HEK293 (cell line): Measurements from ENCODE around the gene LAMC2.

Source experiments
- GLI2 ChIP-seq: fragments of 450-650 bp; formaldehyde crosslinking; IDR thresholded peaks from 2 replicates; pipeline ENCODE4; 2017; ENCODE audit warnings: missing biosample characterization, missing genetic modification characterization, low read depth, borderline replicate concordance
- HOXD13 ChIP-seq: sonication (generic); formaldehyde crosslinking; IDR thresholded peaks from 2 replicates; pipeline ENCODE4 v1.8.0; 2022; ENCODE audit warnings: missing genetic modification reagents, borderline replicate concordance
- KLF16 ChIP-seq: fragments of 450-650 bp; formaldehyde crosslinking; IDR thresholded peaks from 2 replicates; pipeline ENCODE4 v1.5.1; 2017; ENCODE audit warnings: missing biosample characterization, missing genetic modification characterization
- PRDM1 ChIP-seq: fragments of 450-650 bp; formaldehyde crosslinking; IDR thresholded peaks from 2 replicates; pipeline ENCODE4; 2016; ENCODE audit warnings: missing biosample characterization, missing genetic modification characterization
- SCRT2 ChIP-seq: fragments of 450-650 bp; formaldehyde crosslinking; IDR thresholded peaks from 2 replicates; pipeline ENCODE4 v1.5.1; 2016; ENCODE audit warnings: missing biosample characterization, missing genetic modification characterization
- YY2 ChIP-seq: fragments of 450-650 bp; formaldehyde crosslinking; IDR thresholded peaks from 2 replicates; pipeline ENCODE4 v1.5.1; 2016; ENCODE audit warnings: missing biosample characterization, missing genetic modification characterization
- ZBTB21 ChIP-seq: fragments of 450-650 bp; formaldehyde crosslinking; IDR thresholded peaks from 2 replicates; pipeline ENCODE4 v1.5.1; 2017; ENCODE audit warnings: missing biosample characterization, missing genetic modification characterization
- ZFP69B ChIP-seq: fragments of 450-650 bp; formaldehyde crosslinking; IDR thresholded peaks from 2 replicates; pipeline ENCODE4 v1.5.1; 2016; ENCODE audit warnings: missing biosample characterization, missing genetic modification characterization
- ZNF140 ChIP-seq: fragments of 450-650 bp; formaldehyde crosslinking; IDR thresholded peaks from 2 replicates; pipeline ENCODE4 v1.5.1; 2016; ENCODE audit warnings: missing biosample characterization, missing genetic modification characterization
- ZNF146 ChIP-seq: fragments of 450-650 bp; formaldehyde crosslinking; IDR thresholded peaks from 2 replicates; pipeline ENCODE4 v1.5.1; 2016; ENCODE audit warnings: missing biosample characterization, missing genetic modification characterization
- ZNF202 ChIP-seq: fragments of 450-650 bp; formaldehyde crosslinking; IDR thresholded peaks from 2 replicates; pipeline ENCODE4 v1.5.1; 2016; ENCODE audit warnings: missing biosample characterization, missing genetic modification characterization, borderline replicate concordance
- ZNF350 ChIP-seq: fragments of 450-650 bp; formaldehyde crosslinking; IDR thresholded peaks from 2 replicates; pipeline ENCODE4 v1.5.0; 2017; ENCODE audit warnings: missing biosample characterization, mild to moderate bottlenecking, missing genetic modification characterization
- ZNF501 ChIP-seq: fragments of 450-650 bp; formaldehyde crosslinking; IDR thresholded peaks from 2 replicates; pipeline ENCODE4 v1.5.1; 2016; ENCODE audit warnings: missing biosample characterization, missing genetic modification characterization
- ZNF654 ChIP-seq: fragments of 450-650 bp; formaldehyde crosslinking; IDR thresholded peaks from 2 replicates; pipeline ENCODE4 v1.5.1; 2016; ENCODE audit warnings: low read depth, missing biosample characterization, missing genetic modification characterization
- ZNF837 ChIP-seq: fragments of 450-650 bp; formaldehyde crosslinking; IDR thresholded peaks from 2 replicates; pipeline ENCODE4 v1.5.1; 2016; ENCODE audit warnings: missing biosample characterization, missing genetic modification characterization
- ZSCAN30 ChIP-seq: fragments of 450-650 bp; IDR thresholded peaks from 2 replicates; pipeline ENCODE4 v1.5.1; 2018; ENCODE audit warnings: missing biosample characterization, mild to moderate bottlenecking, missing genetic modification characterization, moderate library complexity
- TF ChIP-seq, protein P1 (sequence below): fragments of 450-650 bp; formaldehyde crosslinking; IDR thresholded peaks from 2 replicates; pipeline ENCODE4 v1.5.1; 2016; ENCODE audit warnings: missing biosample characterization, missing genetic modification characterization
- TF ChIP-seq, protein P2 (sequence below): fragments of 450-650 bp; formaldehyde crosslinking; IDR thresholded peaks from 2 replicates; pipeline ENCODE4 v1.5.1; 2016; ENCODE audit warnings: missing biosample characterization, missing genetic modification characterization
- TF ChIP-seq, protein P3 (sequence below): fragments of 450-650 bp; formaldehyde crosslinking; IDR thresholded peaks from 2 replicates; pipeline ENCODE4 v1.5.1; 2017; ENCODE audit warnings: missing biosample characterization, missing genetic modification characterization
- TF ChIP-seq, protein P4 (sequence below): fragments of 450-650 bp; formaldehyde crosslinking; IDR thresholded peaks from 2 replicates; pipeline ENCODE4 v1.5.1; 2016; ENCODE audit warnings: missing biosample characterization, missing genetic modification characterization
- TF ChIP-seq, protein P5 (sequence below): fragments of 450-650 bp; formaldehyde crosslinking; IDR thresholded peaks from 2 replicates; pipeline ENCODE4 v1.5.0; 2017; ENCODE audit warnings: missing biosample characterization, missing genetic modification characterization, borderline replicate concordance
- TF ChIP-seq, protein P6 (sequence below): fragments of 450-650 bp; formaldehyde crosslinking; IDR thresholded peaks from 2 replicates; pipeline ENCODE4; 2016; ENCODE audit warnings: missing biosample characterization, missing genetic modification characterization
- TF ChIP-seq, protein P7 (sequence below): fragments of 450-650 bp; formaldehyde crosslinking; IDR thresholded peaks from 2 replicates; pipeline ENCODE4 v1.5.1; 2017; ENCODE audit warnings: missing biosample characterization, missing genetic modification characterization
- TF ChIP-seq, protein P8 (sequence below): fragments of 450-650 bp; formaldehyde crosslinking; IDR thresholded peaks from 2 replicates; pipeline ENCODE4 v1.5.1; 2016; ENCODE audit warnings: missing biosample characterization, missing genetic modification characterization

Gene LAMC2

DNA sequence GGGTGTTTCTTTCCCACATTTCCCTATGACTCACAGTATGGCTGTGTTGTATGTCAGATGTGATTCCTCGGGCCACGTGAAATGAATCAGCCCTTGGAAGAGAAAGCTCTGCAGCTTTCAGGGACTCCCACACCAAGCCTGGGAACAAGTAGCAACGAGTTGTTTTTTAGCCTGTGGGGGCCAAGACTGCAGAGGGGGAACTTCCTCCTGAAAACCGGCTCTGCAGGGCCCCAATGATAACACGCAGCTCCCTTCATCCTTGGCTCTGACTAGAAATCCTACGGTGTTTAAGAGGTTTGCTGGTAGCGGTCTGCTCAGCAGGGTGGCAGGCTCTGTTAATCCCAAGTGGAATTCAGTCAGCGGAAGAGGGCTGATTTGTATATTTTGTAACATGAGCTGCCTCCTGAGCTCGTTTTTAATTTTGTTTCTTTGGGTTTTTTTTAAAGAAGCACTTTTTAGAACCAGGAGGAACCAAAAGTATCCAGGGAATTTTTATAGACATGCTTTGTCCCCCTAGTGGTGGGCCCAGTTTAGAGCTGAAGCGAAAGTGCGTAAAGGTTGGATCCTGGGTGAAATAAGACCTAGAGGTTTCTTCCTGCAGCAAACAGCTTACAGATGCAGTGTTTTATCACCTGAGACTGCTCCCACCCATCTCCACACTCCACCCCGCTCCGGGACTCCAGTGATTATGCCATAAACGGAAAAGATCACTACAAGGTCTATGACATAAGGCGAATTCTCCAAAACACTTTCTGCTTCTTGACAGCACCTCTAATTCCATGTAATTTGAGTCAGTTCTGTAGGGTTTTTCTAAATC lies 48.8 kb downstream of the LAMC2 start (continued):
- TF ChIP-seq ZSCAN30 (tag by site-specific recombination), result peak; percentile 72
- TF ChIP-seq ZNF837, result no peak
- TF ChIP-seq, protein P1, sequence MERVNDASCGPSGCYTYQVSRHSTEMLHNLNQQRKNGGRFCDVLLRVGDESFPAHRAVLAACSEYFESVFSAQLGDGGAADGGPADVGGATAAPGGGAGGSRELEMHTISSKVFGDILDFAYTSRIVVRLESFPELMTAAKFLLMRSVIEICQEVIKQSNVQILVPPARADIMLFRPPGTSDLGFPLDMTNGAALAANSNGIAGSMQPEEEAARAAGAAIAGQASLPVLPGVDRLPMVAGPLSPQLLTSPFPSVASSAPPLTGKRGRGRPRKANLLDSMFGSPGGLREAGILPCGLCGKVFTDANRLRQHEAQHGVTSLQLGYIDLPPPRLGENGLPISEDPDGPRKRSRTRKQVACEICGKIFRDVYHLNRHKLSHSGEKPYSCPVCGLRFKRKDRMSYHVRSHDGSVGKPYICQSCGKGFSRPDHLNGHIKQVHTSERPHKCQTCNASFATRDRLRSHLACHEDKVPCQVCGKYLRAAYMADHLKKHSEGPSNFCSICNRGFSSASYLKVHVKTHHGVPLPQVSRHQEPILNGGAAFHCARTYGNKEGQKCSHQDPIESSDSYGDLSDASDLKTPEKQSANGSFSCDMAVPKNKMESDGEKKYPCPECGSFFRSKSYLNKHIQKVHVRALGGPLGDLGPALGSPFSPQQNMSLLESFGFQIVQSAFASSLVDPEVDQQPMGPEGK (tag by site-specific recombination), result peak; percentile 99
- no peak for TF ChIP-seq ZNF501 (tag by site-specific recombination)
- no peak for TF ChIP-seq YY2 (tag by site-specific recombination)
- TF ChIP-seq, protein P2, sequence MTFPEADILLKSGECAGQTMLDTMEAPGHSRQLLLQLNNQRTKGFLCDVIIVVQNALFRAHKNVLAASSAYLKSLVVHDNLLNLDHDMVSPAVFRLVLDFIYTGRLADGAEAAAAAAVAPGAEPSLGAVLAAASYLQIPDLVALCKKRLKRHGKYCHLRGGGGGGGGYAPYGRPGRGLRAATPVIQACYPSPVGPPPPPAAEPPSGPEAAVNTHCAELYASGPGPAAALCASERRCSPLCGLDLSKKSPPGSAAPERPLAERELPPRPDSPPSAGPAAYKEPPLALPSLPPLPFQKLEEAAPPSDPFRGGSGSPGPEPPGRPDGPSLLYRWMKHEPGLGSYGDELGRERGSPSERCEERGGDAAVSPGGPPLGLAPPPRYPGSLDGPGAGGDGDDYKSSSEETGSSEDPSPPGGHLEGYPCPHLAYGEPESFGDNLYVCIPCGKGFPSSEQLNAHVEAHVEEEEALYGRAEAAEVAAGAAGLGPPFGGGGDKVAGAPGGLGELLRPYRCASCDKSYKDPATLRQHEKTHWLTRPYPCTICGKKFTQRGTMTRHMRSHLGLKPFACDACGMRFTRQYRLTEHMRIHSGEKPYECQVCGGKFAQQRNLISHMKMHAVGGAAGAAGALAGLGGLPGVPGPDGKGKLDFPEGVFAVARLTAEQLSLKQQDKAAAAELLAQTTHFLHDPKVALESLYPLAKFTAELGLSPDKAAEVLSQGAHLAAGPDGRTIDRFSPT, result peak; percentile 83; the same call in 1 of the 2 replicates
- 0 out of 2 replicates have a peak, but pooled peaks have one; percentile 19 for TF ChIP-seq KLF16
- TF ChIP-seq, protein P3, sequence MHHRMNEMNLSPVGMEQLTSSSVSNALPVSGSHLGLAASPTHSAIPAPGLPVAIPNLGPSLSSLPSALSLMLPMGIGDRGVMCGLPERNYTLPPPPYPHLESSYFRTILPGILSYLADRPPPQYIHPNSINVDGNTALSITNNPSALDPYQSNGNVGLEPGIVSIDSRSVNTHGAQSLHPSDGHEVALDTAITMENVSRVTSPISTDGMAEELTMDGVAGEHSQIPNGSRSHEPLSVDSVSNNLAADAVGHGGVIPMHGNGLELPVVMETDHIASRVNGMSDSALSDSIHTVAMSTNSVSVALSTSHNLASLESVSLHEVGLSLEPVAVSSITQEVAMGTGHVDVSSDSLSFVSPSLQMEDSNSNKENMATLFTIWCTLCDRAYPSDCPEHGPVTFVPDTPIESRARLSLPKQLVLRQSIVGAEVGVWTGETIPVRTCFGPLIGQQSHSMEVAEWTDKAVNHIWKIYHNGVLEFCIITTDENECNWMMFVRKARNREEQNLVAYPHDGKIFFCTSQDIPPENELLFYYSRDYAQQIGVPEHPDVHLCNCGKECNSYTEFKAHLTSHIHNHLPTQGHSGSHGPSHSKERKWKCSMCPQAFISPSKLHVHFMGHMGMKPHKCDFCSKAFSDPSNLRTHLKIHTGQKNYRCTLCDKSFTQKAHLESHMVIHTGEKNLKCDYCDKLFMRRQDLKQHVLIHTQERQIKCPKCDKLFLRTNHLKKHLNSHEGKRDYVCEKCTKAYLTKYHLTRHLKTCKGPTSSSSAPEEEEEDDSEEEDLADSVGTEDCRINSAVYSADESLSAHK, result peak; percentile 75
- TF ChIP-seq, protein P4, sequence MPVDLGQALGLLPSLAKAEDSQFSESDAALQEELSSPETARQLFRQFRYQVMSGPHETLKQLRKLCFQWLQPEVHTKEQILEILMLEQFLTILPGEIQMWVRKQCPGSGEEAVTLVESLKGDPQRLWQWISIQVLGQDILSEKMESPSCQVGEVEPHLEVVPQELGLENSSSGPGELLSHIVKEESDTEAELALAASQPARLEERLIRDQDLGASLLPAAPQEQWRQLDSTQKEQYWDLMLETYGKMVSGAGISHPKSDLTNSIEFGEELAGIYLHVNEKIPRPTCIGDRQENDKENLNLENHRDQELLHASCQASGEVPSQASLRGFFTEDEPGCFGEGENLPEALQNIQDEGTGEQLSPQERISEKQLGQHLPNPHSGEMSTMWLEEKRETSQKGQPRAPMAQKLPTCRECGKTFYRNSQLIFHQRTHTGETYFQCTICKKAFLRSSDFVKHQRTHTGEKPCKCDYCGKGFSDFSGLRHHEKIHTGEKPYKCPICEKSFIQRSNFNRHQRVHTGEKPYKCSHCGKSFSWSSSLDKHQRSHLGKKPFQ (tag by site-specific recombination), result peak; percentile 71
- TF ChIP-seq ZNF140 (tag by site-specific recombination), result no peak
- TF ChIP-seq, protein P5, sequence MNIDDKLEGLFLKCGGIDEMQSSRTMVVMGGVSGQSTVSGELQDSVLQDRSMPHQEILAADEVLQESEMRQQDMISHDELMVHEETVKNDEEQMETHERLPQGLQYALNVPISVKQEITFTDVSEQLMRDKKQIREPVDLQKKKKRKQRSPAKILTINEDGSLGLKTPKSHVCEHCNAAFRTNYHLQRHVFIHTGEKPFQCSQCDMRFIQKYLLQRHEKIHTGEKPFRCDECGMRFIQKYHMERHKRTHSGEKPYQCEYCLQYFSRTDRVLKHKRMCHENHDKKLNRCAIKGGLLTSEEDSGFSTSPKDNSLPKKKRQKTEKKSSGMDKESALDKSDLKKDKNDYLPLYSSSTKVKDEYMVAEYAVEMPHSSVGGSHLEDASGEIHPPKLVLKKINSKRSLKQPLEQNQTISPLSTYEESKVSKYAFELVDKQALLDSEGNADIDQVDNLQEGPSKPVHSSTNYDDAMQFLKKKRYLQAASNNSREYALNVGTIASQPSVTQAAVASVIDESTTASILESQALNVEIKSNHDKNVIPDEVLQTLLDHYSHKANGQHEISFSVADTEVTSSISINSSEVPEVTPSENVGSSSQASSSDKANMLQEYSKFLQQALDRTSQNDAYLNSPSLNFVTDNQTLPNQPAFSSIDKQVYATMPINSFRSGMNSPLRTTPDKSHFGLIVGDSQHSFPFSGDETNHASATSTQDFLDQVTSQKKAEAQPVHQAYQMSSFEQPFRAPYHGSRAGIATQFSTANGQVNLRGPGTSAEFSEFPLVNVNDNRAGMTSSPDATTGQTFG (tag by site-specific recombination), result no peak
- TF ChIP-seq ZBTB21, result peak; percentile 30; the same call in 1 of the 2 replicates
- TF ChIP-seq GLI2, result peak; percentile 59; the same call in 1 of the 2 replicates
- TF ChIP-seq ZNF654, result peak; percentile 40
- TF ChIP-seq SCRT2 (tag by site-specific recombination), result peak; percentile 80
- TF ChIP-seq PRDM1 (tag by site-specific recombination), result peak; percentile 92
- peak; percentile 97 for TF ChIP-seq ZFP69B
- TF ChIP-seq, protein P6, sequence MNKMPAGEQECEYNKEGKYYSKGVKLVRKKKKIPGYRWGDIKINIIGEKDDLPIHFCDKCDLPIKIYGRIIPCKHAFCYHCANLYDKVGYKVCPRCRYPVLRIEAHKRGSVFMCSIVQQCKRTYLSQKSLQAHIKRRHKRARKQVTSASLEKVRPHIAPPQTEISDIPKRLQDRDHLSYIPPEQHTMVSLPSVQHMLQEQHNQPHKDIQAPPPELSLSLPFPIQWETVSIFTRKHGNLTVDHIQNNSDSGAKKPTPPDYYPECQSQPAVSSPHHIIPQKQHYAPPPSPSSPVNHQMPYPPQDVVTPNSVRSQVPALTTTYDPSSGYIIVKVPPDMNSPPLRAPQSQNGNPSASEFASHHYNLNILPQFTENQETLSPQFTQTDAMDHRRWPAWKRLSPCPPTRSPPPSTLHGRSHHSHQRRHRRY, result no peak
- TF ChIP-seq ZNF350, result no peak
- no peak for TF ChIP-seq ZNF146
- TF ChIP-seq, protein P7, sequence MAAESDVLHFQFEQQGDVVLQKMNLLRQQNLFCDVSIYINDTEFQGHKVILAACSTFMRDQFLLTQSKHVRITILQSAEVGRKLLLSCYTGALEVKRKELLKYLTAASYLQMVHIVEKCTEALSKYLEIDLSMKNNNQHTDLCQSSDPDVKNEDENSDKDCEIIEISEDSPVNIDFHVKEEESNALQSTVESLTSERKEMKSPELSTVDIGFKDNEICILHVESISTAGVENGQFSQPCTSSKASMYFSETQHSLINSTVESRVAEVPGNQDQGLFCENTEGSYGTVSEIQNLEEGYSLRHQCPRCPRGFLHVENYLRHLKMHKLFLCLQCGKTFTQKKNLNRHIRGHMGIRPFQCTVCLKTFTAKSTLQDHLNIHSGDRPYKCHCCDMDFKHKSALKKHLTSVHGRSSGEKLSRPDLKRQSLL (tag by site-specific recombination), result peak; percentile 19; the same call in 1 of the 2 replicates
- TF ChIP-seq, protein P8, sequence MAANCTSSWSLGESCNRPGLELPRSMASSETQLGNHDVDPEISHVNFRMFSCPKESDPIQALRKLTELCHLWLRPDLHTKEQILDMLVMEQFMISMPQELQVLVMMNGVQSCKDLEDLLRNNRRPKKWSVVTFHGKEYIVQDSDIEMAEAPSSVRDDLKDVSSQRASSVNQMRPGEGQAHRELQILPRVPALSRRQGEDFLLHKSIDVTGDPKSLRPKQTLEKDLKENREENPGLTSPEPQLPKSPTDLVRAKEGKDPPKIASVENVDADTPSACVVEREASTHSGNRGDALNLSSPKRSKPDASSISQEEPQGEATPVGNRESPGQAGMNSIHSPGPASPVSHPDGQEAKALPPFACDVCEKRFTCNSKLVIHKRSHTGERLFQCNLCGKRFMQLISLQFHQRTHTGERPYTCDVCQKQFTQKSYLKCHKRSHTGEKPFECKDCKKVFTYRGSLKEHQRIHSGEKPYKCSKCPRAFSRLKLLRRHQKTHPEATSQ (tag by site-specific recombination), result no peak
- 0 out of 2 replicates have a peak, but pooled peaks have one; percentile 22 for TF ChIP-seq HOXD13 (CRISPR knock-in tag)
- TF ChIP-seq ZNF202 (tag by site-specific recombination), result no peak
